ENCODE data around the gene PRELP. TPM values are rescaled to one million over a fixed set of nuclear protein-coding genes. Genes with fewer than 3 reads are reported as not detected.
A peak's percentile ranks its signal among the peaks of the same experiment; 100 is the strongest.
"Not testable (repeated sequence)": the region's sequence is repeated elsewhere in the genome, so short reads cannot be mapped to it uniquely, and the experiment has no call there.

PRELP gene
- total RNA-seq, 4 donors from 2014 or later, result 16.1 to 65.0 (median 20.7) TPM

- no peak for TF ChIP-seq POLR2A (IDR thresholded peaks at IDR 0.05)
- TF ChIP-seq CTCF (IDR thresholded peaks at IDR 0.05), result no peak
- intact Hi-C loops (cut with DNase I; ENCODE audit: low total_unique reads), result no loop called here
Observed at GRCh38 chr1:203442821-203443220, 32.8 kb upstream of the PRELP start.

GRCh38 chr1:203443296-203443695, 32.3 kb upstream of the PRELP start:
- no peak for DNase-seq (ENCODE audit: low spot score in 2 of 2)
- intact Hi-C loops (cut with DNase I; ENCODE audit: low total_unique reads), result no loop called here
- H3K4me3 ChIP-seq (ENCODE audit: low read depth, poor library complexity, severe bottlenecking), result no peak overlapping the region
- WGBS, 2 donors, result 70 to 73% methylated on average over 2 of the region's 2 CpGs
- TF ChIP-seq CTCF (IDR thresholded peaks at IDR 0.05) (no peak), POLR2A (IDR thresholded peaks at IDR 0.05) (no peak)

More at GRCh38 chr1:203442821-203443220, 32.8 kb upstream of the PRELP start:
- DNase-seq (ENCODE audit: low spot score in 2 of 2), result peak in 1 of 2 donors; percentile 60
- no peak overlapping the region for H3K4me3 ChIP-seq (ENCODE audit: low read depth, poor library complexity, severe bottlenecking)
- WGBS, 2 donors, result 64 to 69% methylated on average over 7 of the region's 7 CpGs

GRCh38 chr1:203444171-203444576, 31.4 kb upstream of the PRELP start:
- intact Hi-C loops (cut with DNase I; ENCODE audit: low total_unique reads), result no loop called here
- H3K4me3 ChIP-seq (ENCODE audit: low read depth, poor library complexity, severe bottlenecking), result no peak overlapping the region
- DNase-seq (ENCODE audit: low spot score in 2 of 2), result no peak
- no peak for TF ChIP-seq CTCF (IDR thresholded peaks at IDR 0.05)
- no peak for TF ChIP-seq POLR2A (IDR thresholded peaks at IDR 0.05)
- WGBS, 2 donors, result 100% methylated on average over 1 of the region's 1 CpG

- intact Hi-C loops (cut with DNase I; ENCODE audit: low total_unique reads), result no loop called here
- no peak for DNase-seq (ENCODE audit: low spot score in 2 of 2)
- H3K4me3 ChIP-seq (ENCODE audit: low read depth, poor library complexity, severe bottlenecking), result no peak overlapping the region
- WGBS, 2 donors, result 63 to 82% methylated on average over 2 of the region's 2 CpGs
- TF ChIP-seq POLR2A (IDR thresholded peaks at IDR 0.05) (no peak), CTCF (IDR thresholded peaks at IDR 0.05) (no peak)
Observed at GRCh38 chr1:203447151-203447550, 28.5 kb upstream of the PRELP start.

- intact Hi-C loops (cut with DNase I; ENCODE audit: low total_unique reads); DNase-seq (ENCODE audit: low spot score in 2 of 2); H3K4me3 ChIP-seq (ENCODE audit: low read depth, poor library complexity, severe bottlenecking): not testable (repeated sequence)
- WGBS, 2 donors, result 78 to 88% methylated on average over 1 of the region's 1 CpG
Observed at GRCh38 chr1:203447598-203447997, 28.0 kb upstream of the PRELP start.

GRCh38 chr1:203448521-203449061, 27.0 kb upstream of the PRELP start:
- TF ChIP-seq CTCF (IDR thresholded peaks at IDR 0.05), result no peak
- TF ChIP-seq POLR2A (IDR thresholded peaks at IDR 0.05), result no peak
- no peak overlapping the region for H3K4me3 ChIP-seq (ENCODE audit: low read depth, poor library complexity, severe bottlenecking)
- 55 to 58% methylated on average over 9 of the region's 9 CpGs for WGBS, 2 donors
- intact Hi-C loops (cut with DNase I; ENCODE audit: low total_unique reads), result no loop called here
- DNase-seq (ENCODE audit: low spot score in 2 of 2), result peak; percentile 56 to 87

Data from lower leg skin (tissue), 4 donors.